IMR-90 (cell line): ENCODE measurements around the gene ASH1L. TPM values are rescaled to one million over a fixed set of nuclear protein-coding genes. Genes with fewer than 3 reads are reported as not detected.

Source experiments
- ATAC-seq: fragments of 200-7000 bp; cut with Tn5 transposase; 2 replicates; pipeline ENCODE4 v1.9.1; 2020; ENCODE audit warnings: low read depth, mild to moderate bottlenecking, moderate library complexity
- BruUV-seq: library from RNA; stranded (reverse); fragments of 400-500 nt; replicated peaks from 2 replicates; lab custom pipeline; 2021; lab: Mats Ljungman, UMichigan
- CTCF ChIA-PET: fragments of 300-600 bp; formaldehyde crosslinking; extraction: SDS; loops from one replicate; lab custom pipeline; 2021; ENCODE audit warnings: antibody characterized with exemption; lab: Yijun Ruan, JAX
- POLR2A ChIA-PET: fragments of 300-600 bp; sonication (Branson Sonifier 250); formaldehyde crosslinking; loops from one replicate; lab custom pipeline; 2022; ENCODE audit warnings: antibody characterized with exemption; ENCODE audit not compliant: unreplicated experiment; lab: Charles Lee
- DNase-seq: peaks from one replicate; pipeline ENCODE4 v3.0.0; 2013
- H2AFZ ChIP-seq: replicated peaks from 2 replicates; pipeline ENCODE3; 2013; ENCODE audit warnings: low read length, mild to moderate bottlenecking; ENCODE audit not compliant: poor library complexity
- H2AK5ac ChIP-seq: 2 replicates; pipeline ENCODE4 v1.6.1; 2013; ENCODE audit warnings: low read depth, low read length, inconsistent platforms
- H2AK9ac ChIP-seq: replicated peaks from 2 replicates; pipeline ENCODE3; 2013; ENCODE audit warnings: mild to moderate bottlenecking, low read depth, low read length, moderate library complexity; ENCODE audit not compliant: poor library complexity
- H2BK120ac ChIP-seq: 2 replicates; pipeline ENCODE4 v1.6.1; 2013; ENCODE audit warnings: low read depth, low read length, inconsistent platforms
- H2BK15ac ChIP-seq: 3 replicates; pipeline ENCODE4 v1.6.1; 2013; ENCODE audit warnings: low read depth, low read length, inconsistent platforms
- H2BK20ac ChIP-seq: 2 replicates; pipeline ENCODE4 v1.6.1; 2013; ENCODE audit warnings: low read depth, mild to moderate bottlenecking, inconsistent platforms, low read length, moderate library complexity
- H2BK5ac ChIP-seq: 2 replicates; pipeline ENCODE4 v1.6.1; 2013; ENCODE audit warnings: mild to moderate bottlenecking, low read depth, low read length, inconsistent platforms; ENCODE audit not compliant: poor library complexity, severe bottlenecking
- H3K14ac ChIP-seq: replicated peaks from 2 replicates; pipeline ENCODE4 v1.6.1; 2013; ENCODE audit warnings: low read depth, low read length, inconsistent platforms
- H3K18ac ChIP-seq: 2 replicates; pipeline ENCODE4 v1.6.1; 2013; ENCODE audit warnings: low read depth, low read length, control low read depth
- H3K23ac ChIP-seq: 2 replicates; pipeline ENCODE4 v1.6.1; 2013; ENCODE audit warnings: low read depth, low read length, inconsistent platforms
- H3K27ac ChIP-seq: 2 replicates; pipeline ENCODE4 v1.5.1; 2013; ENCODE audit warnings: mild to moderate bottlenecking, control low read depth, low read length; ENCODE audit not compliant: insufficient read depth
- H3K27me3 ChIP-seq: 2 replicates; pipeline ENCODE4 v1.6.1; 2013; ENCODE audit warnings: low read length; ENCODE audit not compliant: control insufficient read depth, insufficient read depth
- H3K36me3 ChIP-seq: 2 replicates; pipeline ENCODE4 v1.6.1; 2013; ENCODE audit warnings: low read length, mixed read lengths; ENCODE audit not compliant: control insufficient read depth, insufficient read depth
- H3K4ac ChIP-seq: 2 replicates; pipeline ENCODE4 v1.6.1; 2013; ENCODE audit warnings: low read depth, low read length, inconsistent platforms
- H3K4me1 ChIP-seq: 2 replicates; pipeline ENCODE4 v1.6.1; 2013; ENCODE audit warnings: low read length, mixed read lengths; ENCODE audit not compliant: control insufficient read depth, insufficient read depth
- H3K4me2 ChIP-seq: 2 replicates; pipeline ENCODE4 v1.6.1; 2013; ENCODE audit warnings: low read depth, mild to moderate bottlenecking, control low read depth, low read length, moderate library complexity
- H3K4me3 ChIP-seq: 2 replicates; pipeline ENCODE4 v1.5.1; 2013; ENCODE audit warnings: low read depth, mild to moderate bottlenecking, control low read depth, low read length, moderate library complexity; ENCODE audit not compliant: insufficient read depth
- H3K56ac ChIP-seq: 2 replicates; pipeline ENCODE4 v1.6.1; 2013; ENCODE audit warnings: low read length, inconsistent platforms; ENCODE audit not compliant: insufficient read depth; ENCODE audit errors: extremely low read depth
- H3K79me1 ChIP-seq, 2 experiments: 2 replicates each; pipeline ENCODE4 v1.6.1; 2013; ENCODE audit warnings: low read length in 2 of 2, inconsistent platforms in 1 of 2, low read depth in 1 of 2
- H3K9ac ChIP-seq: 2 replicates; pipeline ENCODE4 v1.6.1; 2013; ENCODE audit warnings: low read depth, low read length, control low read depth
- H3K9me1 ChIP-seq: 2 replicates; pipeline ENCODE4 v1.6.1; 2013; ENCODE audit warnings: low read length, inconsistent platforms; ENCODE audit not compliant: insufficient read depth
- H3K9me3 ChIP-seq: 2 replicates; pipeline ENCODE4 v1.6.1; 2013; ENCODE audit warnings: low read length; ENCODE audit not compliant: control insufficient read depth, insufficient read depth
- H4K20me1 ChIP-seq: 2 replicates; pipeline ENCODE4 v1.6.1; 2013; ENCODE audit warnings: low read length, inconsistent platforms; ENCODE audit not compliant: insufficient read depth
- H4K5ac ChIP-seq: 2 replicates; pipeline ENCODE4 v1.6.1; 2013; ENCODE audit warnings: mild to moderate bottlenecking, low read depth, low read length, control low read depth
- H4K8ac ChIP-seq, 2 experiments: 2 replicates each; pipeline ENCODE4 v1.6.1; 2013; ENCODE audit warnings: low read depth in 2 of 2, low read length in 2 of 2, control low read depth in 1 of 2, inconsistent platforms in 1 of 2
- H4K91ac ChIP-seq: 2 replicates; pipeline ENCODE4 v1.6.1; 2013; ENCODE audit warnings: low read depth, low read length, inconsistent platforms; ENCODE audit not compliant: insufficient read depth
- CEBPB ChIP-seq: IDR thresholded peaks from 2 replicates; pipeline ENCODE4 v1.6.1; 2012; ENCODE audit warnings: low read depth, low read length, improper control_type of control experiment
- FOS ChIP-seq: fragments of 150-350 bp; IDR thresholded peaks from 2 replicates; pipeline ENCODE4 v1.6.1; 2016; ENCODE audit warnings: low read depth, low read length
- MAFK ChIP-seq: IDR thresholded peaks from 2 replicates; pipeline ENCODE4 v1.6.1; 2012; ENCODE audit warnings: low read depth, low read length, improper control_type of control experiment
- MXI1 ChIP-seq: IDR thresholded peaks from 2 replicates; pipeline ENCODE4 v1.6.1; 2012; ENCODE audit warnings: low read depth, mild to moderate bottlenecking, low read length, moderate library complexity, borderline replicate concordance
- POLR2A ChIP-seq: IDR thresholded peaks from 2 replicates; pipeline ENCODE4 v1.6.1; 2012; ENCODE audit warnings: mild to moderate bottlenecking, low read depth, low read length
- RCOR1 ChIP-seq: IDR thresholded peaks from 2 replicates; pipeline ENCODE4 v1.6.1; 2012; ENCODE audit warnings: mild to moderate bottlenecking, low read length, improper control_type of control experiment; ENCODE audit not compliant: insufficient replicate concordance
- RFX5 ChIP-seq: IDR thresholded peaks from 2 replicates; pipeline ENCODE4 v1.8.0; 2012; ENCODE audit warnings: low read depth, mild to moderate bottlenecking, low read length, moderate library complexity
- SMC3 ChIP-seq: fragments of 150-350 bp; IDR thresholded peaks from 2 replicates; pipeline ENCODE4 v1.6.1; 2016; ENCODE audit warnings: low read depth, mild to moderate bottlenecking, antibody characterized with exemption, low read length, moderate library complexity
- USF2 ChIP-seq: fragments of 150-350 bp; IDR thresholded peaks from 2 replicates; pipeline ENCODE4 v1.6.1; 2017; ENCODE audit warnings: mild to moderate bottlenecking, antibody characterized with exemption, low read length, low read depth
- WGBS, 2 experiments: methylation state at CpG; one replicate each; pipeline versions ENCODE4 v1.1.5 to v1.1.7; 2013; ENCODE audit warnings: missing lambda C conversion rate in 2 of 2; ENCODE audit not compliant: insufficient read length in 1 of 2; ENCODE audit errors: extremely low coverage in 2 of 2; 5-methylcytosine and 5-hydroxymethylcytosine counted together
- dilution Hi-C: fragments of 300-500 bp; cut with HindIII; formaldehyde crosslinking; loops from one replicate; pipeline ENCODE4 v1.14.3; 2018; ENCODE audit warnings: low sequenced_read_pairs; ENCODE audit not compliant: unreplicated experiment
- in situ Hi-C: fragments of 300-500 bp; cut with MboI; formaldehyde crosslinking; loops from 3 replicates; pipeline ENCODE4 v1.14.3; 2019; ENCODE audit warnings: low sequenced_read_pairs, inconsistent platforms, mixed read lengths
- intact Hi-C: fragments of 100-400 bp; cut with micrococcal nuclease; formaldehyde crosslinking; loops from 2 replicates; pipeline ENCODE4 v1.10.0; 2022
- polyA plus RNA-seq, 3 experiments: library from polyadenylated mRNA; depleted of rRNA; stranded (reverse); fragments of >200 nt; gene quantifications; 2 replicates each; pipeline ENCODE4 v1.2.3, GENCODE V29; 2012; ENCODE audit warnings: low replicate concordance in 1 of 3
- total RNA-seq: library from RNA; depleted of rRNA; stranded (reverse); fragments of >200 nt; gene quantifications from 2 replicates; pipeline ENCODE4 v1.2.3, GENCODE V29; 2012
- TF ChIP-seq, protein P1 (sequence below): conservative IDR thresholded peaks from 2 replicates; pipeline ENCODE4 v1.5.1; 2012; ENCODE audit warnings: mild to moderate bottlenecking, low read depth, low read length, improper control_type of control experiment

Gene ASH1L
- total and polyA plus RNA-seq, 2 of the 4 experiments (the other 2 are of a cell fraction) = 13.7 to 18.5 TPM

DNA sequence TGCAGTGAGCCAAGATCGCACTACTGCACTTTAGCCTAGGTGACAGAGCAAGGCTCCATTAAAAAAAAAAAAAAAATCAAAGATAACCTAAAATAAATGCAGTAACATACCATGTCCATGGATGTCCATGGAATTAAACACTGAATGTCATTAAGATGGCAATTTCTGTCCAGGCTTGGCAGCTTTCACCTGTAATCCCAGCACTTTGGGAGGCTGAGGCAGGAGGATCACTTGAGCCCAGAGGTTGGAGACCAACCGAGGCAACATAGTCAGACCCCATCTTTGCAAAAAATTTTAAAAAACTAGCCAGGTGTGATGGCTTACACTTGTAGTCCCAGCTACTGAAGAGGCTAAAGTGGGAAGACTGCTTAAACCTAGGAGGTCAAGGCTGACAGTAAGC, 141.8 kb downstream of the ASH1L start:
- intact Hi-C loops (no loop called here), in situ Hi-C loops (no loop called here), dilution Hi-C loops (no loop called here)
- Histone ChIP-seq H2BK20ac (no peak overlapping the region), H3K9ac (no peak overlapping the region), H3K4me3 (no peak overlapping the region), H2AFZ (no peak overlapping the region), H3K56ac (no peak overlapping the region), H3K4me1 (peaks cover 2% of the 10 kb centered on the region; the same call in 1 of the 2 replicates), H3K36me3 (peaks cover 6% of the 10 kb centered on the region), H3K4me2 (no peak overlapping the region), H2BK15ac (no peak overlapping the region), H4K8ac (no peak overlapping the region), H3K18ac (no peak overlapping the region), H2BK5ac (no peak overlapping the region), H4K5ac (no peak overlapping the region), H2AK5ac (no peak overlapping the region), H3K27me3 (no peaks in the 10 kb centered on the region), H3K27ac (no peak overlapping the region), H3K23ac (no peak overlapping the region), H2AK9ac (no peak overlapping the region), H4K20me1 (no peaks in the 10 kb centered on the region; the same call in 1 of the 2 replicates), H3K9me3 (peaks cover 3% of the 10 kb centered on the region; the same call in 1 of the 2 replicates), H3K14ac (no peak overlapping the region), H2BK120ac (no peak overlapping the region), H4K91ac (no peak overlapping the region), H3K9me1 (0 out of 2 replicates have a peak, but pooled peaks cover 6% of the 10 kb centered on the region), H3K79me1 (peaks cover 15 to 39% of the 10 kb centered on the region in 2 experiments), H3K4ac (no peak overlapping the region)
- TF ChIP-seq RCOR1 (no peak), FOS (no peak), SMC3 (no peak), POLR2A (no peak), RFX5 (no peak), USF2 (no peak), CEBPB (no peak), MAFK (no peak), MXI1 (no peak)
- TF ChIP-seq, protein P1, sequence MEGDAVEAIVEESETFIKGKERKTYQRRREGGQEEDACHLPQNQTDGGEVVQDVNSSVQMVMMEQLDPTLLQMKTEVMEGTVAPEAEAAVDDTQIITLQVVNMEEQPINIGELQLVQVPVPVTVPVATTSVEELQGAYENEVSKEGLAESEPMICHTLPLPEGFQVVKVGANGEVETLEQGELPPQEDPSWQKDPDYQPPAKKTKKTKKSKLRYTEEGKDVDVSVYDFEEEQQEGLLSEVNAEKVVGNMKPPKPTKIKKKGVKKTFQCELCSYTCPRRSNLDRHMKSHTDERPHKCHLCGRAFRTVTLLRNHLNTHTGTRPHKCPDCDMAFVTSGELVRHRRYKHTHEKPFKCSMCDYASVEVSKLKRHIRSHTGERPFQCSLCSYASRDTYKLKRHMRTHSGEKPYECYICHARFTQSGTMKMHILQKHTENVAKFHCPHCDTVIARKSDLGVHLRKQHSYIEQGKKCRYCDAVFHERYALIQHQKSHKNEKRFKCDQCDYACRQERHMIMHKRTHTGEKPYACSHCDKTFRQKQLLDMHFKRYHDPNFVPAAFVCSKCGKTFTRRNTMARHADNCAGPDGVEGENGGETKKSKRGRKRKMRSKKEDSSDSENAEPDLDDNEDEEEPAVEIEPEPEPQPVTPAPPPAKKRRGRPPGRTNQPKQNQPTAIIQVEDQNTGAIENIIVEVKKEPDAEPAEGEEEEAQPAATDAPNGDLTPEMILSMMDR = no peak
- DNase-seq (no peak), ATAC-seq (no peak)
- BruUV-seq = no TSS peak
- POLR2A ChIA-PET = no interaction called here
- CTCF ChIA-PET = no interaction called here
- WGBS, 2 experiments = no CpG with 5 or more reads among the region's 2 CpGs
